GM21619 (cell line): Measurements from ENCODE around the gene CNOT6.
"Not testable (repeated sequence)": the region's sequence is repeated elsewhere in the genome, so short reads cannot be mapped to it uniquely, and the experiment has no call there.

ENCODE experiments used
- ATAC-seq: cut with Tn5 transposase; IDR thresholded peaks from one replicate; pipeline ENCODE4 v1.9.1; 2021; ENCODE audit not compliant: unreplicated experiment

CNOT6 gene

DNA sequence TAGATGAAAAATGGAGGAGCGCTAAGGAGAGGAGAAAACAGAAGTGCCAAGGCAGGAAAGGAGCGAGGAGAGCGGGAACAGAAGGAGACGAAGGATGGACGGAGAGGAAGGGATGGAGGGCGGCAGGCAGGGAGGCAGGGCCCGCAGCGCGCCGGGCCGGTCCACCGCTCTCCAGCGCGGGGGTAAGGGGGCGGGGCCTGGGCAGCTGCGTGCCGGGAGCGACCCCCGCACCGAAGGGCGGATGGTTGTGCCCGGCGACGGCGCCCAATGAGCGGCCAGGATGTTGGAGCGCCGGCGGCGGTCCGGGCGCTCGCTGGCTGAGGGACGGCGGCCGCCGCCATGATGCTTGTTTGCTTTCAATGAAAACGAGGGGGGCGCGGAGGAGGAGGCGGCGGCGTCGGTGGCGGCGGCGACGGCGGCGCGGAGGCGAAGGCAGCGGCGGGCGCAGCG lies at the start of gene CNOT6:
Gene CNOT6 (plus strand): TSS at position 320 of the 450 bp plus-strand sequence. CDS start 34,898 bp downstream, outside the sequence.
- ATAC-seq, result peak; percentile 89

DNA sequence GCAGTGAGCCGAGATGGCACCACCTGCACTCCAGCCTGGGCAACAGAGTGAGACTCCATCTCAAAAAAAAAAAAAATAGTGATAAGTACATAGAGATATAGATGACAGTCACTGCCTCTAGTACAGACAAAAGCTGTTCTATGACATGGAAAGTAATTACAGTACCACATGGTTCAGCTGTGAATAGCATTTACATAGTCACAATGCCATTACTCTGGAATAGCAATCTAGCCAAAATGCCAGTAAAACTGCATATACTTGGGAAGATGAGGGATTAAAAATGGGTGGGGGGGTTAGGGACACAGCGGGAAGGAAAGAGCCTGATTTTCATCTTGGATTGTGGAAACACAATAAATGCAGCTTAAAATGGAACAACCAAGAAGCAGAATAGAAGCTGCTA lies 39.4 kb upstream of the CNOT6 start:
- no peak for ATAC-seq

DNA sequence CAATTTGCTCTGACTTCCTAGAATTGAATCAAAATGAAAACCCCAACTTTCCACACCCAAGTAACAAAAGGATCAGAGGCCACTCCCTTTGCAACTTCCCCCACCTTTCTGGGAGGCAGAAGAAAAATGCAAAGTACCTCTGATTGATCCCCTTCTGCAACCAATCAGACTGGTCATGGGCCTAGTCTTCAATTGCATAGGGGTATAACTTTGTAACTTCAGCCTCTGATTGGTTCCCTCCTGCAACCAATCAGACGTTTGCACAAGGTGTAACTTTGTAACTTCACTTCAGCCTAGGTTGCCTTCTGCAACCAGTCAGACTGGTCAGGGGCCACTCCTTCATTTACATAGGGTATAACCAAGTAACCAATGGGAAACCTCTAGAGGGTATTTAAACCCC lies 38.3 kb upstream of the CNOT6 start:
- ATAC-seq, result no peak

DNA sequence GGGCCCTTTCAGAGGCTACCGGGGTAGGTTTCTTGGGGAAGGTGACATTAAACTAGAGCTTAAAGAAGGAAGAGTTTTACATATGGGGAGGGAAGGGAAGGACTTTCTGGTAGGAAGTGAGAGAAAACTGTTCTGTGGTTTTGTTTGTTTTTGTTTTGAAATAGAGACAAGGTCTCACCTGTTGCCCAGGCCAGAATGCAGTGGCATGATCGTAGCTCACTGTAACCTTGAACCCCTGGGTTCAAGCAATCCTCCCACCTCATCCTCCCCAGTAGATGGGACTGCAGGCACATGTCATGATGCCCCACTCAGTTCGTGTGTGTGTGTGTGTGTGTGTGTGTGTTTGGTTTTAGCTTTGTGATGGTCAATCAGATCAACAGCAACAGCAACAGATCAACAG lies 37.4 kb upstream of the CNOT6 start:
- no peak for ATAC-seq

DNA sequence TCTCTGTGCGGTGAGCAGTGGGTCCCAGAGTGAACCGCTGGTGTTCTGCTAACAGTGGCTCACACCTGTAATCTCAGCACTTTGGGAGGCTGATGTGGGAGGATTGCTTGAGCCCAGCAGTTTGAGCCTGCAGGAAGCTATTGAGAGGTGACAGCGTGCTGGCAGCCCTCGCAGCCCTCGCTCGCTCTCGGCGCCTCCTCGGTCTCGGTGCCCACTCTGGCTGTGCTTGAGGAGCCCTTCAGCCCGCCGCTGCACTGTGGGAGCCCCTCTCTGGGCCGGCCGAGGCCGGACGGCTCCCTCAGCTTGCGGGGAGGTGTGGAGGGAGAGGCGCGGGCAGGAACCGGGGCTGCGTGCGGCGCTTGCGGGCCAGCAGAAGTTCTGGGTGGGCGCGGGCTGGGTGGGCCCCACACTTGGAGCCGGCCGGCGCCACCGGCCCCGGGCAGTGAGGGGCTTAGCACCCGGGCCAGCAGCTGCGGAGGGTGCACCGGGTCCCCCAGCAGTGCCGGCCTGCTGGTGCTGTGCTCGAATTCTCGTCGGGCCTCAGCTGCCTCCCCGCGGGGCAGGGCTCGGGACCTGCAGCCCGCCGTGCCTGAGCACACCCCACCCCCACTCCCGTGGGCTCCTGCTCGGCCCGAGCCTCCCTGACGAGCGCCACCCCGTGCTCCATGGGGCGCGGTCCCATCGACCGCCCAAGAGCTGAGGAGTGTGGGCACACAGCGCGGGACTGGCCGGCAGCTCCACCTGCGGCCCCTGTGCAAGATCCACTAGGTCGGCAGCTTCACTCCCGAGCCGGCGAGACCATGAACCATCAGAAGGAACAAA lies 35.1 kb upstream of the CNOT6 start:
- ATAC-seq, result not testable (repeated sequence)

DNA sequence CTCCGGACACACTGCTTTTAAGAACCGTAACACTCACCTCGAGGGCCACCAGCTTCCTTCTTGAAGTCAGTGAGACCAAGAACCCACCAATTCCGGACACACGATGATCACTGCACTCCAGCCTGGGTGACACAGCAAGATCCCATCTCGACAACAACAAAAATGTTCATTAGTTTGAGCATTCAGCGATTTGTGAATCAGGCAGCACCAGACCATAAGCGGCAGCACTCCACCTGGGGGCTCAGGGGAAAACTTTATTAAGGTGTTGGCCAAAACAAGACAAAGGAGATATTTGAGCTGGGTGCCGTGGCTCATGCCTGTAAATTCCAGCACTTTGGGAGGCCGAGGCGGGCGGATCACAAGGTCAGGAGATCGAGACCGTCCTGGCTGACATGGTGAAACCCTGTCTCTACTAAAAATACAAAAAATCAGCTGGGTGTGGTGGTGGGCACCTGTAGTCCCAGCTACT lies 34.5 kb upstream of the CNOT6 start:
- ATAC-seq, result not testable (repeated sequence)

DNA sequence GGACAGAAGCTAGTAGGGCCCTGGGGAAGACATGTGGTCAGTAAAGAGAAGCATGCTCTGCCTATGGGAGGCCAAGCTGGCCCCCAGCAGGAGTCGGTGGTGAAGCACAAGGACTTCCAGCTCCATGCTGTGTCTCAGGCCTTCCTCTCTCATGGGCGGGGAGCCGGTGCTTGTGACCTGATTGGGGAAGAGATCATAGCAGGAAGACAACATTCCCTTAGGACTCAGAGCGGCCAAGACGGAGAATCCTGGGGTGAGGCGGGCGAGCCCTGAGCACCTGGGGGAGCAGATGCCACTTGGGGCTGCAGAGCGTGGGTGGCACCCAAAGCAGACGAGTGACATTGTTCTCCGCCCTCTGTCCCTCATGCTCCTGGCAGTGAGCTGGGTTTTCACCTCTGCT lies 33.3 kb upstream of the CNOT6 start:
- ATAC-seq, result no peak

DNA sequence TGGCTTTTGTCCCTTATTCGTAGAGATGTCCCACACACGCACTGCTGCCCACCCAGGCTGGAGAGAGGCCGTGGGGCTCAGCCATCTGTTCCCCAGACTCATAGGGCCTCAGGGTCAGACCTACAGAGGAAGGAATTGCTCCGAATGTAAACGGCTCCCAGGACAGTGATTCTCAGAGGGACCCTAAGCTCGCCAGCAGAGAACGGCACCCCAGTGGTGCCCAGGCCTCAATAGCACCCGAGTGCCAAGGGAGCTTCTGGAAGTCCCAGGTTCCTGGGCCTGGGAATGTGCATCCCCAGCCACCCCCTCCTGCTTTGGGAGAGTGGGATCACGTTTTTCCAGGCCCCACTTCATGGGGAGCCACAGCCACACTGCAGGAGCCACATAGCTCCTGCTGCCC lies 32.9 kb upstream of the CNOT6 start:
- ATAC-seq, result no peak

DNA sequence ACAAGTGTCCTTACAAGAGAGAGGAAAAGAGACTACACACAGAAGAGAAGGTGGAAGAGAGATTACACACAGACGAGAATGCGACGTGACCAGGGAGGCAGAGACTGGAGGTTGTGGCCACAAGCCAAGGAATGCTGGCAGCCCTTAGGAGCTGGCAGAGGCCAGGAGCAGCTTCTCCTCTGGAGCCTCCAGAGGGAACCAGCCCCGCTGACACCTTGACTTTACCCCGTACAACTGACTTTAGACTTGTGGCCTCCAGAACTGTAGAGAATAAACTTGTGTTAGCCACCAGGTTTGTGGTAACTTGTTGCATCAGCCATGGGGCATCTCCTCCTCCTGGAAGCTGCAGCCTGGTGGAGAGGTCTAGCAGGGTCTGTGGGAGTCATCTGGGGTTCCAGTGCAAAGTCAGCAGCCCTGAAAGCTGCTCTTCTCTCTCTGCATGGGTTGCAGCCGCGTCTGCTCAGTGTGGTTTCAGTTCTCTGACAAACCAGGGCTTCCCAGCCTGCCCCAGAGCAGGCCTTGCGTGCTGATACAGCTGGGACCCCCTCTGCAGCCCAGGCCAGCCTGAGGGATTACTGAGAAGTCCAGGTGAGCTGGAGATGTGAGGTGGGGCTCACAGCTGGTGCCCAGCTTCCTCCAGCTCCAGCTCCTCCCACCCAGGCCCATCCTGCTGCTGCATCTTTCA lies 30.8 kb upstream of the CNOT6 start:
- ATAC-seq, result no peak

DNA sequence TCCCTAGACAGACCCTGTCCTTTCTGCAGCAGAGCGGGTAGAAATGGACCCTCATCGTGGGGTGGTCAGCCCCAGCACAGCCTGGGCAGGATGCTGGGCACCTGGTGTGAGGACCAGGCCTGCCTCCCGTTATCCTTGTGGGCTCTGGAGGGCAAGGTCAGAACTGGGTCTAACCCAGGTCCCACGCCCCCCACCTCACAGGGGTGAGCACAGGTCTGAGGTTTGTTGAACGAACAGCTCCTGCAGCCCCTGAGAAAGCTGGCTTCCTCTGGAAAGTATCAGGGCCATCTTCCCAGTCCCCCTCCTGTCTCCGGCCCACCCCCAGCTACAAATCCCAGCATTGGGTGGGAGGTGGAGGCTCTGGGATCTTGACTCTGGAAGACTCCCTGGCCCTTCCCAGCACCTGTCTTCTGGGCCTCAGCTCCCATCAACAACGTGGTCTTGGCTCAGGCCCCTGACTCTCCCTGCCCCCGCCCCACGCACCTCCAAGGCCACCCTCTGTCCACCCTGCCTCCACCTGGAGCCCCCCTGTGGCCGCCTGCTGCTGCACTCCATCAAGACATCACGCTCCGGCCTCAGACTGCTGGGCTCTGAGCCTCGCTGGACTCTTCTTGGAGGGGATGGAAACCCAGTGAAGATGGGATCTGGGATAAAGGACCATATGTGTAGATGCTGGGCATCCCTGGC lies 30.1 kb upstream of the CNOT6 start:
- ATAC-seq, result no peak

DNA sequence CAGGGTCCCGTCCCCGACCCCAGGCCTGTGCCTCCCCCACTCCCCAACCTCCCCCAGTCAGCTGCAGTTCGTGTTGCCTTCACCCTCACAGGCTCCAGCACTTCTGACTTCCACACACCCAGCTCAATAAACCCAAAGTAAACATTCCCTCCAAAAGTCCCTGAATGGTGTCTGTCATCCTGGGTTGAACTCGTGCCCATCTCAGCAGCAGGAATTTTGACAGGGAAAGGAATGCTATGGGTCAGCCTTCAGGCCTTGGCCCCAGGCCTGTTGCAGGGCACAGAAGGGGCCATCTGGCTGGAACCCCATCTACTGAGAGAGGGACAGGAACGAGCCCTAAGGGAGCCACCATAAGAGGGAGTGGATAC lies 29.6 kb upstream of the CNOT6 start:
- no peak for ATAC-seq

DNA sequence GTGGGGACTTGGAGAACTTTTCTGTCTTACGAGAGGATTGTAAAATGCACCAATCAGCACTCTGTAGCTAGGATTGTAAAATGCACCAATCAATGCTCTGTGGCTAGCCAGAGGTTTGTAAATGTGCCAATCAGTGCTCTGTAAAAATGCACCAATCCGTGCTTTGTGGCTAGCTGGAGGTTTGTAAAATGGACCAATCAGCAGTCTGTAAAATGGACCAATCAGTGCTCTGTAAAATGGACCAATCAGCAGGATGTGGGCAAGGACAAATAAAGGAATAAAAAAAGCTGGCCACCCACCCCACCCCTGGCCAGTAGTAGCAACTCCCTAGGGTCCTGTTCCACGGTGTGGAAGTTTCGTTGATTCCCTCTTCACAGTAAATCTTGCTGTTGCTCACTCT lies 29.1 kb upstream of the CNOT6 start:
- ATAC-seq, result not testable (repeated sequence)

DNA sequence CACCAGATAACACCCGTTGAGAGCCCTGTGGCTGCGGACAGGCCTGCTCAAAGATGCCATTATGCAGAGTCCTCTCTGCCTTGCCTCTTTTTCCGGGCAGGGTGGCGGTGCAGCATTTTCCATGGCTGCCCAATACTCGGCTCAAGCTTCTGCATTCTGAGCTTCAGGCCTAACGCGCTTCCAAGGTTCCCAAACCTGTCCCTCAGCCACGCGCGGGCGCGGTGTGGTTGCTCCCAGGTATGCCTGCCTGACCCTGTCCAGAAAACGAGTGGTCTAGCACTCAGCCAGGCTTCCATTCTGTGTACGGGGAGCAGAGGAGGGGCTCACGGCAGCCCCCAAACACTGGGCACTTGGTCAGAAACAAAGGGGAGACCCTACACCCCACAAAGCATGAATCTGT lies 27.9 kb upstream of the CNOT6 start:
- ATAC-seq, result no peak

DNA sequence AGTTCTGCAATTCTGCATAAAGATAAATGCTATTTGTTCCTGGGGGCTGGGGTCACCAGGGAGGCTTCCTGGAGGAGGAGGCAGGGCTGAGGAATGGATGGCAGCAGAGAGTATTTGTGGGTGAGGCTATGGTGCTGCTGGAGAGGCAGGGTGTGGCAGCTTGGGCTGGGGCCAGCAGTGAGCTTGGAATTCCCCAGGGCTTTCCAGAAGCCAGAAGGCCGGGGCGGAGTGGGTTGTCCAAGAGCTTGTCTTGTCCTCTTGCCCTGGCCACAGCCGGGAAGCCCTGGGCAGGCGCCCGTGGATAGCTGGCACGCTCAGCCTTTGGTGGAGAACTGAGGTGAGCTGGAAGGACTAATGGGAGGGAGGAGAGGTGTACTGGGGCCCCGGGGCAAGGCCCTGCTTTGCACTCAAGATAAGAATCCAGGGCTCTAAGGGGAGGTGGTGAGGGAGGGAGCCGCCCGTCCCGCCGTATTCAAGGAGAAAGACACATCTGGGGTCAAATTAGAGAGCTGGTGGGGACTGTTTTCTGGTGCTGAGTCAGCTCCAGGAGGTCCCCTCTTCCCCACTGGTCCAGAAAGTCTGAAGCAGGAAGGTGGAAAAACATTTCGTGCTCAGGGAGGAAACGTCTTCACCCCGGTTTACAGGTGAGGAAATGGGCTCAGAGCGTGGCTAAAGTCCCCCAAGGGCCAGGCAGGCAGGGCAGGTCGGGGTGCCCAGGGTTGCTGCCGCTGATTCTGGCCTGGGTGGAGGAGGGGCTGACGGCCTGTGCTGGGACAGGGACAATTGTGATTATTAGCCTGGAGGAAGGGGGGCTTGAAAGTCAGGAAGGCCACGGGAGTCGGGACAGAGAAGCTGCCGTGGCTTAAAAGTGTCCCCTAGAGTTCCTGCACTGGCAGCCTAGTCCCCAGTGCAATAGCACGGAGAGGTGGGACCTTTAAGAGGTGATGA lies 26.9 kb upstream of the CNOT6 start:
- no peak for ATAC-seq

DNA sequence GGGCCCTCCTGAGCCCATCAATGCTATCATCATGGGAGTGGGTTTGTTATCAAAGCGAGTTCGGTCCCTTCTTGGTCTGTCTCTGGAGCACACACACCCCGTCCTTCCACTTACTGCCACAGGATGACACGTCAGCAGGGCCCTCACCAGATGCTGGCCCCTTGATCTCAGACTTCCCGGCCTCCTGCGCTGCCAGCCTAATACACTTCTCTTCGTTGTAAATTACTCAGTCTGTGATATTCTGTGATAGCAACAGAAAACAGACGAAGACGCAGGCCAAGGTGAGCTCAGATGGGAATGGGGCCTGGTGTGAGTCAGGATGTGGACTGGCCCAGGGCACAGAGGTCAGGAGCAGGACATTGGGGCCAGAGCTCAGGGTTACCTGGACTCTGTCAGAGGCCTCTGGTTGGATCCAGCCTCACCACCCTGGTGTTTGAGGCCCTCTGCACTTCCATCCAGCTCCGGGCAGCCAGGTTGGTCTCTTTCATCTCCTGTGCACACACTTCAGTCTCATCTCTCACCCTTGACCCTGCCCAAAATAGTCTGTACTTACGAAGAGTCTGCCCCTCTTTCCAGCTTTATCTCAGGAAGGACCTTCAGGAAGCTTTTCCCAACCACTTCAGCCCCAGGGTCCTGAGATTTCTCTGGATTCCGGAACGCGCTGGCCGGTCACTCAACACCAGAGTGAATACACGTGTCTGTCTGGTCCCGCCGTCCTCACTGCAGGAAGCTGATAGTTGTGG lies 26.0 kb upstream of the CNOT6 start:
- no peak for ATAC-seq

DNA sequence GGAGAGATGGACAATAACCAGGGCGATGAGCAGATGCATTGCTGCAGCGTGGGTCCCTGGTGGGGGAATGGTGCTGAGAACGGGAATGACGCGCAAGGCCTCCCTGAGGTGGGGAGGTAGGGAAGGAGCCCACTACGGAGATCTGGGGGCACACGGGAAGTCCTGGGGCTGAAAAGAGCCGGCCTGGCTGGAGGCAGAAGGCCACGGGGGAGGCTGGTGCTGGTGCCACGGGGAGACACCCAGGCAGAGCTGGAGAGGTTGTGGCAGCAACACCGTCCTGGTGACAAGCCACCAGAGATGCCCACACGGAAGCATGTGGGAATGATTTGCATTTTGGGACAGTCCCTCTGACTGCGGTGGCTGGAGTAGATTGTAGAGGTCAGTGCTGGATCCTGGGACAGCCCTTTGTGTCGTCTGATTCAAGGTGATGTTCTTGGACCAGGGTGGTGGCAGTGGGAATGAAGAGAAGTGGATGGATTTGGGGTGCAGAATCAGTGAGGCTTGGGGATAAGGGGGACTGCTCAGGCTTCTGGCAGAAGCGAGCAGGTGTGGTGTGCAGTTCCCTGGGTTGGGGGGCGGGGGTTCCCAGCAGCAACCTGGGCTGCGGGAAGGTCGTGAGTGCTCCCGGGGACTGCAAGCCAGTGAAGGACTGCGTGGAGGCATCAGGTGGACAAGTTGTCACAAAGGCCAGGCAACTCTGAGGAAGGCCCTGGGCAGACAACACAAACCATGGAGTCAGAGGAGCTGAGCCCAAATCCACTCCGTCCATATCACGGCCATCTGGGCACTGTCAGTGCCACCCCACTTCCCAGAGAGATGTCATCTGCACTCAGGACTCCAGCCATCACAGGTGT lies 25.2 kb upstream of the CNOT6 start:
- ATAC-seq, result no peak

DNA sequence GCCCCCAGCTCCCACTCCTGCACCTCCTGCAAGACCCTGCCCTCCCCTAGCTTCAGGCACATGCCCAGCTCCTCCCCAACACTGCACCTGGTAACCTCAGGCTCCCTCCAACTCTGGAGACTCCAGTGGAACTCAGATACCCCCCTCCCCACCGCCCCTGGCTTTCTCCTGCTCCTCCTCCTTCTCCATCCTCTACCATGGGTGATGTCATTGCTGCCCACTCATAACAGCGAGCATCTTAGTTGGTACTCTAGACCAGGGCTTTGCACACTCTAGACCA lies 24.7 kb upstream of the CNOT6 start:
- ATAC-seq, result no peak

DNA sequence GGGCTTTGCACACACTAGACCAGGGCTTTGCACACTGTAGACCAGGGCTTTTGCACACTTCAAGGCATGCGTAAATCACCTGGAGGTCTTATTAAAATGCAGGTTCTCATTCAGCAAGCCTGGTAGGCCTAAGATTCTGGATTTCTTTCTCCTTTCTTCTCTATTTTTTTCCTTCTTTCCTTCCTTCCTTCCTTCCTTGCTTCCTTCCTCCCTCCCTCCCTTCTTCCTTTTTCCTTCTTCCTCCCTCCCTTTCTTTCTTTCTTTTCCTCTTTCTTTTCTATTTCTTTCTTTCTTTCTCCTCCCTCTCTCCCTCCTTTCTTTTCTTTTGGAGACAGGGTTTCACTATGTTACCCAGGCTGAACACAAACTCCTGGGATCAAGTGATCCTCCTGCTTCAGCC lies 24.3 kb upstream of the CNOT6 start:
- ATAC-seq, result no peak

DNA sequence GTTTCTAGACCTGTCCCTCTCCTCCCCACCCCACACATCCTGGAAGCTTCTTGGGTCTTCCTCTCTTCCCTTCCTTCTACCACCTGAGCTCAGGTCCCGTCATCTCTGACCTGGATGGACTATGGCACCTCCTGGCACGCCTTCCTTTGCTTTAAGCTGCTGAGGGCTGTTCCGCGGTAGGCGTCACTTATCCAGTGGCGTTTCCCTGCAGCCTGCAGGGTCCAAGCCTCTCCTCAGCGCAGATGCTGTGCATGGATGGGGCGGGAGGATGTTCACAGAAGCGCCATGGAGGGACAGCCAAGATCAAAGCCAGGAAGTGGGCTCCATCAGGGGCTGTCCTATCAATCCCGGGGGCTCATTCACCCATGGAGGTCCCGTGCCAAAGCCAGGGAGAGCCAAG lies 23.8 kb upstream of the CNOT6 start:
- ATAC-seq, result no peak
